HepG2 (cell line): Measurements from ENCODE around the gene PTPRD. TPM values are rescaled to one million over a fixed set of nuclear protein-coding genes. Genes with fewer than 3 reads are reported as not detected.

Experiments
- ATAC-seq: fragments of 200-7000 bp; cut with Tn5 transposase; 3 replicates; pipeline ENCODE4 v1.9.1; 2020; ENCODE audit warnings: mild to moderate bottlenecking, moderate library complexity
- BruUV-seq: library from RNA; stranded (reverse); fragments of 400-500 nt; replicated peaks from 2 replicates; lab custom pipeline; 2021; lab: Mats Ljungman, UMichigan
- CTCF ChIA-PET: fragments of 300-600 bp; formaldehyde crosslinking; extraction: SDS; loops from one replicate; lab custom pipeline; 2021; ENCODE audit warnings: low total read pairs, inconsistent platforms, low intra/inter-chr PET ratio; lab: Yijun Ruan, JAX
- POLR2A ChIA-PET: fragments of 350-600 bp; sonication (Branson Sonifier 250); formaldehyde crosslinking; loops from one replicate; lab custom pipeline; 2020; ENCODE audit warnings: antibody characterized with exemption, inconsistent platforms; lab: Yijun Ruan, JAX
- DNase-seq: peaks from one replicate; pipeline ENCODE4 v3.0.0-alpha.2; 2015; ENCODE audit warnings: low spot score
- FAIRE-seq: peaks from 3 replicates; lab custom pipeline; 2011; peaks lifted over from hg19 to GRCh38; lab: Jason Lieb, UNC
- H2AFZ ChIP-seq: one replicate; pipeline ENCODE4 v1.6.1; 2011; ENCODE audit warnings: low read length, inconsistent platforms
- H3K27ac ChIP-seq: fragments of 300-600 bp; 3 replicates; pipeline ENCODE4 v1.8.0; 2011; ENCODE audit warnings: mixed run types, mild to moderate bottlenecking, mixed read lengths, low read length, inconsistent platforms; ENCODE audit not compliant: insufficient read depth; ENCODE audit errors: extremely low read length
- H3K27me3 ChIP-seq, 2 experiments: fragments of 200-600 bp in 1 of 2; 2 replicates in 1 of 2; 3 replicates in 1 of 2; pipeline versions ENCODE4 v1.6.0 to v1.8.0; 2011; ENCODE audit warnings: low read length in 2 of 2, mild to moderate bottlenecking in 2 of 2, moderate library complexity in 2 of 2, inconsistent platforms in 1 of 2; ENCODE audit not compliant: insufficient read depth in 2 of 2, control insufficient read depth in 1 of 2
- H3K36me3 ChIP-seq, 2 experiments: fragments of 200-600 bp in 1 of 2; replicated peaks in 1 of 2; 2 replicates in 1 of 2; 3 replicates in 1 of 2; pipeline versions ENCODE4 v1.5.1 to v1.8.0; 2011; ENCODE audit warnings: low read length in 2 of 2, inconsistent platforms in 1 of 2; ENCODE audit not compliant: insufficient read depth in 2 of 2, control insufficient read depth in 1 of 2
- H3K4me1 ChIP-seq: 2 replicates; pipeline ENCODE4 v1.5.1; 2012; ENCODE audit warnings: low read length, inconsistent platforms; ENCODE audit not compliant: insufficient read depth
- H3K4me2 ChIP-seq: 2 replicates; pipeline ENCODE4 v1.6.0; 2011; ENCODE audit warnings: low read depth, low read length, inconsistent platforms
- H3K4me3 ChIP-seq, 3 experiments: fragments of 200-600 bp in 1 of 3; sonication (generic), shearing (Covaris generic) in 1 of 3; replicated peaks in 1 of 3; 2 replicates each; pipeline ENCODE4 v1.5.1; 2011 to 2016; ENCODE audit warnings: low read length in 3 of 3, inconsistent platforms in 2 of 3, low read depth in 2 of 3, mild to moderate bottlenecking in 2 of 3, control low read depth in 1 of 3, mixed read lengths in 1 of 3; ENCODE audit not compliant: insufficient read depth in 1 of 3
- H3K79me2 ChIP-seq: one replicate; pipeline ENCODE4 v1.6.1; 2011; ENCODE audit warnings: low read length, inconsistent platforms; ENCODE audit not compliant: insufficient read depth
- H3K9ac ChIP-seq: 2 replicates; pipeline ENCODE4 v1.6.0; 2011; ENCODE audit warnings: mild to moderate bottlenecking, low read depth, low read length, inconsistent platforms; ENCODE audit not compliant: insufficient read depth
- H3K9me3 ChIP-seq: 2 replicates; pipeline ENCODE4 v1.5.1; 2012; ENCODE audit warnings: mild to moderate bottlenecking, low read length
- H4K20me1 ChIP-seq: 2 replicates; pipeline ENCODE4 v1.6.0; 2011; ENCODE audit warnings: inconsistent platforms, mild to moderate bottlenecking, low read length, moderate library complexity; ENCODE audit not compliant: insufficient read depth
- ARID3A ChIP-seq: IDR thresholded peaks from 2 replicates; pipeline ENCODE4 v1.6.1; 2012; ENCODE audit warnings: low read depth, low read length, improper control_type of control experiment
- ARID5B ChIP-seq: IDR thresholded peaks from 2 replicates; pipeline ENCODE4 v1.4.0; 2020; ENCODE audit warnings: mild to moderate bottlenecking, missing genetic modification reagents
- IRX3 ChIP-seq: sonication (generic); formaldehyde crosslinking; IDR thresholded peaks from 2 replicates; pipeline ENCODE4 v1.8.1; 2023; ENCODE audit warnings: mild to moderate bottlenecking, low read depth, missing genetic modification reagents, borderline replicate concordance
- KAT8 ChIP-seq: IDR thresholded peaks from 2 replicates; pipeline ENCODE4 v1.6.1; 2016; ENCODE audit warnings: missing genetic modification reagents, missing compliant biosample characterization
- KMT2A ChIP-seq: sonication (generic); formaldehyde crosslinking; IDR thresholded peaks from 2 replicates; pipeline ENCODE4 v1.4.0; 2020; ENCODE audit warnings: missing genetic modification reagents
- LCORL ChIP-seq, 2 experiments: fragments of 450-650 bp in 1 of 2; sonication (generic) in 1 of 2; formaldehyde crosslinking in 1 of 2; IDR thresholded peaks; 2 replicates each; pipeline versions ENCODE4 v1.5.0 to v1.6.1; 2017 to 2020; ENCODE audit warnings: antibody characterized with exemption in 1 of 2, missing genetic modification reagents in 1 of 2
- MTA1 ChIP-seq: sonication (generic); formaldehyde crosslinking; IDR thresholded peaks from 2 replicates; pipeline ENCODE4 v1.4.0; 2020; ENCODE audit warnings: missing genetic modification reagents, mild to moderate bottlenecking, borderline replicate concordance
- SMYD3 ChIP-seq: sonication (generic); formaldehyde crosslinking; IDR thresholded peaks from 2 replicates; pipeline ENCODE4 v1.8.1; 2023; ENCODE audit warnings: mild to moderate bottlenecking, missing genetic modification reagents
- SP140L ChIP-seq: sonication (generic); formaldehyde crosslinking; IDR thresholded peaks from 2 replicates; pipeline ENCODE4 v1.4.0; 2020; ENCODE audit warnings: missing genetic modification reagents, borderline replicate concordance
- TCF7 ChIP-seq: sonication (generic); IDR thresholded peaks from 2 replicates; pipeline ENCODE4 v1.6.1; 2016; ENCODE audit warnings: antibody characterized with exemption, low read depth
- ZNF230 ChIP-seq: sonication (generic); formaldehyde crosslinking; IDR thresholded peaks from 2 replicates; pipeline ENCODE4 v1.4.0; 2020; ENCODE audit warnings: mild to moderate bottlenecking, missing genetic modification reagents
- ZNF282 ChIP-seq: fragments of 450-650 bp; IDR thresholded peaks from 2 replicates; pipeline ENCODE4 v1.6.1; 2018; ENCODE audit not compliant: partially characterized antibody
- WGBS: methylation state at CpG from one replicate; pipeline ENCODE4 v1.1.6; 2017; ENCODE audit warnings: low lambda C conversion rate; 5-methylcytosine and 5-hydroxymethylcytosine counted together
- in situ Hi-C: cut with HindIII; loops from 2 replicates; pipeline ENCODE4 v1.10.0; 2017; ENCODE audit warnings: low pct_unique_long_range_greater_than_20kb; ENCODE audit not compliant: extremely low pct_ligation_motif_present
- intact Hi-C: fragments of 100-400 bp; cut with micrococcal nuclease; formaldehyde crosslinking; loops from one replicate; pipeline ENCODE4 v1.10.0; 2022; ENCODE audit not compliant: unreplicated experiment
- polyA plus RNA-seq, 8 experiments: library from polyadenylated mRNA; depleted of rRNA in 3 of 8; stranded (reverse) in 7 of 8; unstranded in 1 of 8; fragments of >200 nt; fragmentation: Illumina TruSeq in 4 of 8; extraction: Trizol in 4 of 8; gene quantifications; 2 replicates each; pipeline versions ENCODE4 v1.2.1 to v1.2.3, GENCODE V29; 2011 to 2016; ENCODE audit warnings: low read depth in 4 of 8, missing spikeins in 1 of 8, mixed read lengths in 1 of 8; ENCODE audit not compliant: insufficient read depth in 1 of 8
- total RNA-seq, 5 experiments: library from RNA; depleted of rRNA; stranded (reverse); fragments of >200 nt; fragmentation: Illumina TruSeq; extraction: Trizol; gene quantifications; 2 replicates each; pipeline ENCODE4 v1.2.3, GENCODE V29; 2016; ENCODE audit warnings: low read depth in 1 of 5
- TF ChIP-seq, protein P1 (sequence below), 2 experiments: fragments of 450-650 bp in 1 of 2; sonication (generic) in 1 of 2; formaldehyde crosslinking; IDR thresholded peaks; 2 replicates each; pipeline versions ENCODE4 v1.5.0 to v1.8.0; 2020 to 2022; ENCODE audit warnings: mild to moderate bottlenecking in 1 of 2, missing genetic modification reagents in 1 of 2
- TF ChIP-seq, protein P2 (sequence below): sonication (generic); formaldehyde crosslinking; IDR thresholded peaks from 2 replicates; pipeline ENCODE4 v1.4.0; 2020; ENCODE audit warnings: missing genetic modification reagents, borderline replicate concordance

PTPRD gene
- total and polyA plus RNA-seq, 2 of the 13 experiments (the other 11 are each of a cell fraction or from before 2014, with no cell fraction given): 0.05 TPM; not detected in 1

- ATAC-seq (no peak), DNase-seq (no peak), FAIRE-seq (no peak)
- ChIA-PET CTCF (no interaction called here), POLR2A (no interaction called here)
- H4K20me1 ChIP-seq: no peaks in the 10 kb centered on the region
- H3K79me2 ChIP-seq: no peaks in the 10 kb centered on the region
- intact Hi-C loops: no loop called here
- no peak overlapping the region for H3K4me2 ChIP-seq
- H3K4me3 ChIP-seq: no peak overlapping the region
- H3K36me3 ChIP-seq: no peaks in the 10 kb centered on the region
- H3K27ac ChIP-seq: no peak overlapping the region
- no peaks in the 10 kb centered on the region for H3K27me3 ChIP-seq
- H3K4me1 ChIP-seq: no peaks in the 10 kb centered on the region
- no peaks in the 10 kb centered on the region for H3K9me3 ChIP-seq
- no peak overlapping the region for H3K9ac ChIP-seq
- whole genome bisulfite sequencing: 37% methylated on average over 3 of the region's 3 CpGs
- no peak overlapping the region for H2AFZ ChIP-seq
- BruUV-seq: no TSS peak
- in situ Hi-C loops: no loop called here
- TF ChIP-seq IRX3 (CRISPR knock-in tag) (no peak), SMYD3 (CRISPR knock-in tag) (no peak), ZNF230 (no peak), ZNF282 (no peak), MTA1 (CRISPR knock-in tag) (no peak), ARID5B (CRISPR knock-in tag) (no peak), LCORL (IDR thresholded peaks at IDR 0.05) (no peak), LCORL (CRISPR knock-in tag; IDR thresholded peaks at IDR 0.05) (no peak), TCF7 (no peak), ARID3A (no peak), KAT8 (CRISPR knock-in tag) (no peak), SP140L (CRISPR knock-in tag) (no peak), KMT2A (CRISPR knock-in tag) (no peak)
- TF ChIP-seq, protein P1, sequence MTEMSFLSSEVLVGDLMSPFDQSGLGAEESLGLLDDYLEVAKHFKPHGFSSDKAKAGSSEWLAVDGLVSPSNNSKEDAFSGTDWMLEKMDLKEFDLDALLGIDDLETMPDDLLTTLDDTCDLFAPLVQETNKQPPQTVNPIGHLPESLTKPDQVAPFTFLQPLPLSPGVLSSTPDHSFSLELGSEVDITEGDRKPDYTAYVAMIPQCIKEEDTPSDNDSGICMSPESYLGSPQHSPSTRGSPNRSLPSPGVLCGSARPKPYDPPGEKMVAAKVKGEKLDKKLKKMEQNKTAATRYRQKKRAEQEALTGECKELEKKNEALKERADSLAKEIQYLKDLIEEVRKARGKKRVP (CRISPR knock-in tag; IDR thresholded peaks at IDR 0.05): no peak
- TF ChIP-seq, protein P2, sequence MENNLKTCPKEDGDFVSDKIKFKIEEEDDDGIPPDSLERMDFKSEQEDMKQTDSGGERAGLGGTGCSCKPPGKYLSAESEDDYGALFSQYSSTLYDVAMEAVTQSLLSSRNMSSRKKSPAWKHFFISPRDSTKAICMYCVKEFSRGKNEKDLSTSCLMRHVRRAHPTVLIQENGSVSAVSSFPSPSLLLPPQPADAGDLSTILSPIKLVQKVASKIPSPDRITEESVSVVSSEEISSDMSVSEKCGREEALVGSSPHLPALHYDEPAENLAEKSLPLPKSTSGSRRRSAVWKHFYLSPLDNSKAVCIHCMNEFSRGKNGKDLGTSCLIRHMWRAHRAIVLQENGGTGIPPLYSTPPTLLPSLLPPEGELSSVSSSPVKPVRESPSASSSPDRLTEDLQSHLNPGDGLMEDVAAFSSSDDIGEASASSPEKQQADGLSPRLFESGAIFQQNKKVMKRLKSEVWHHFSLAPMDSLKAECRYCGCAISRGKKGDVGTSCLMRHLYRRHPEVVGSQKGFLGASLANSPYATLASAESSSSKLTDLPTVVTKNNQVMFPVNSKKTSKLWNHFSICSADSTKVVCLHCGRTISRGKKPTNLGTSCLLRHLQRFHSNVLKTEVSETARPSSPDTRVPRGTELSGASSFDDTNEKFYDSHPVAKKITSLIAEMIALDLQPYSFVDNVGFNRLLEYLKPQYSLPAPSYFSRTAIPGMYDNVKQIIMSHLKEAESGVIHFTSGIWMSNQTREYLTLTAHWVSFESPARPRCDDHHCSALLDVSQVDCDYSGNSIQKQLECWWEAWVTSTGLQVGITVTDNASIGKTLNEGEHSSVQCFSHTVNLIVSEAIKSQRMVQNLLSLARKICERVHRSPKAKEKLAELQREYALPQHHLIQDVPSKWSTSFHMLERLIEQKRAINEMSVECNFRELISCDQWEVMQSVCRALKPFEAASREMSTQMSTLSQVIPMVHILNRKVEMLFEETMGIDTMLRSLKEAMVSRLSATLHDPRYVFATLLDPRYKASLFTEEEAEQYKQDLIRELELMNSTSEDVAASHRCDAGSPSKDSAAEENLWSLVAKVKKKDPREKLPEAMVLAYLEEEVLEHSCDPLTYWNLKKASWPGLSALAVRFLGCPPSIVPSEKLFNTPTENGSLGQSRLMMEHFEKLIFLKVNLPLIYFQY: no peak
Observed at GRCh38 chr9:10048994-10049393, 563.8 kb downstream of the PTPRD start.
